ENCODE data around the gene MAGEA4. TPM values are rescaled to one million over a fixed set of nuclear protein-coding genes. Genes with fewer than 3 reads are reported as not detected.

The MAGEA4 gene
- total and polyA plus RNA-seq, 2 of the 8 experiments (the other 6 are each of a cell fraction or from before 2014, with no cell fraction given) = 0.45 to 0.67 TPM

GRCh38 chrX:151973851-151974335, 61.2 kb downstream of the MAGEA4 start:
- Histone ChIP-seq H3K4me2 (ENCODE audit: insufficient read depth in 1 of 2, low read depth in 2 of 2, low read length in 2 of 2) (peak overlapping the region; percentile 60 to 74), H3K27me3 (replicated peaks in 1 of 4; ENCODE audit: control insufficient read depth in 3 of 4, extremely low read depth in 1 of 4, insufficient read depth in 3 of 4, low read length in 3 of 4) (peaks cover 3 to 27% (median 9%) of the 10 kb centered on the region in 4 experiments; a peak in 6 of 7 replicates), H3K14ac (ENCODE audit: insufficient read length) (no peak overlapping the region), H2BK15ac (ENCODE audit: low read length) (no peak overlapping the region), H3K9me3 (ENCODE audit: insufficient read depth in 2 of 2, low read depth in 1 of 2, low read length in 1 of 2) (no peaks in the 10 kb centered on the region), H3K27ac (ENCODE audit: low read depth, low read length) (no peak overlapping the region), H4K5ac (ENCODE audit: insufficient read length, low read depth, low read length) (no peak overlapping the region), H2BK120ac (replicated peaks; ENCODE audit: low read depth, low read length) (no peak overlapping the region), H3K56ac (replicated peaks; ENCODE audit: insufficient read length, low read depth, low read length) (no peak overlapping the region), H2BK5ac (ENCODE audit: low read depth, low read length) (no peak overlapping the region), H4K8ac (ENCODE audit: extremely low read depth, insufficient read depth, low read length) (peak overlapping the region; percentile 25; the same call in 1 of the 2 replicates), H2BK20ac (ENCODE audit: low read length) (no peak overlapping the region), H3K4me1 (replicated peaks in 1 of 4; ENCODE audit: control insufficient read depth in 3 of 4, insufficient read depth in 4 of 4, low read length in 3 of 4) (peaks cover 0 to 8% (median 2%) of the 10 kb centered on the region in 4 experiments; a peak in 2 of 7 replicates), H3K79me1 (ENCODE audit: low read depth, low read length) (no peaks in the 10 kb centered on the region), H3K18ac (ENCODE audit: extremely low read depth, low read length) (no peak overlapping the region), H3K4me3 (ENCODE audit: extremely low read depth in 1 of 4, insufficient read depth in 2 of 4, low read depth in 3 of 4, low read length in 4 of 4) (peak overlapping the region in 3 of 4 experiments; percentile 8 to 57 (median 37); a peak in 4 of 8 replicates), H3K4ac (replicated peaks; ENCODE audit: insufficient read length, low read depth, low read length) (no peak overlapping the region), H4K91ac (replicated peaks; ENCODE audit: insufficient read length, low read length) (no peak overlapping the region), H2BK12ac (ENCODE audit: low read depth, low read length) (no peak overlapping the region), H3K23me2 (ENCODE audit: low read depth, low read length) (no peaks in the 10 kb centered on the region), H3K23ac (ENCODE audit: insufficient read length) (no peak overlapping the region), H3K79me2 (ENCODE audit: control insufficient read depth in 1 of 2, insufficient read depth in 2 of 2, low read length in 2 of 2) (no peaks in the 10 kb centered on the region), H2AK5ac (ENCODE audit: low read depth, low read length) (no peak overlapping the region), H3K9ac (replicated peaks in 1 of 4; ENCODE audit: extremely low read depth in 1 of 4, low read depth in 3 of 4, low read length in 3 of 4) (no peak overlapping the region), H4K20me1 (replicated peaks in 1 of 2; ENCODE audit: control insufficient read depth in 1 of 2, insufficient read depth in 2 of 2, low read length in 2 of 2) (no peaks in the 10 kb centered on the region), H3K36me3 (ENCODE audit: control insufficient read depth in 2 of 4, insufficient read depth in 4 of 4, low read length in 3 of 4) (no peaks in the 10 kb centered on the region; a peak in 1 of 8 replicates), H2AFZ (ENCODE audit: low read length) (no peak overlapping the region)
- ChIA-PET CTCF (ENCODE audit: partially characterized antibody) (interaction anchor here (1.0 to 2.5 kb wide), 3 partner anchors 61 to 667 kb away, joined by 3 to 6 read pairs (median 4); partner anchors contain the start of gene MAGEA4), POLR2A (ENCODE audit: partially characterized antibody) (no interaction called here)
- WGBS, 2 experiments (ENCODE audit: extremely low coverage in 1 of 2, insufficient coverage in 1 of 2, insufficient read length in 1 of 2, insufficient replicate concordance in 2 of 2, low coverage in 1 of 2, low lambda C conversion rate in 2 of 2, missing lambda C conversion rate in 1 of 2) = 26% methylated on average over 9 of the region's 21 CpGs; no CpG with 5 or more reads in 1 of the 2 experiments
- TF ChIP-seq CHD1 (IDR thresholded peaks at IDR 0.05; ENCODE audit: low read depth, low read length) = no peak
- TF ChIP-seq E2F6 (IDR thresholded peaks at IDR 0.05) = 0 out of 2 replicates have a peak, but pooled peaks have one; percentile 87
- no peak for TF ChIP-seq GTF2F1 (IDR thresholded peaks at IDR 0.05; ENCODE audit: borderline replicate concordance, low read depth, low read length)
- FAIRE-seq (no peak), DNase-seq (ENCODE audit: low read depth in 1 of 2, low spot score in 2 of 2) (no peak)
